ENCODE measurements around the gene PLCD1.
A peak's percentile ranks its signal among the peaks of the same experiment; 100 is the strongest.

DNA sequence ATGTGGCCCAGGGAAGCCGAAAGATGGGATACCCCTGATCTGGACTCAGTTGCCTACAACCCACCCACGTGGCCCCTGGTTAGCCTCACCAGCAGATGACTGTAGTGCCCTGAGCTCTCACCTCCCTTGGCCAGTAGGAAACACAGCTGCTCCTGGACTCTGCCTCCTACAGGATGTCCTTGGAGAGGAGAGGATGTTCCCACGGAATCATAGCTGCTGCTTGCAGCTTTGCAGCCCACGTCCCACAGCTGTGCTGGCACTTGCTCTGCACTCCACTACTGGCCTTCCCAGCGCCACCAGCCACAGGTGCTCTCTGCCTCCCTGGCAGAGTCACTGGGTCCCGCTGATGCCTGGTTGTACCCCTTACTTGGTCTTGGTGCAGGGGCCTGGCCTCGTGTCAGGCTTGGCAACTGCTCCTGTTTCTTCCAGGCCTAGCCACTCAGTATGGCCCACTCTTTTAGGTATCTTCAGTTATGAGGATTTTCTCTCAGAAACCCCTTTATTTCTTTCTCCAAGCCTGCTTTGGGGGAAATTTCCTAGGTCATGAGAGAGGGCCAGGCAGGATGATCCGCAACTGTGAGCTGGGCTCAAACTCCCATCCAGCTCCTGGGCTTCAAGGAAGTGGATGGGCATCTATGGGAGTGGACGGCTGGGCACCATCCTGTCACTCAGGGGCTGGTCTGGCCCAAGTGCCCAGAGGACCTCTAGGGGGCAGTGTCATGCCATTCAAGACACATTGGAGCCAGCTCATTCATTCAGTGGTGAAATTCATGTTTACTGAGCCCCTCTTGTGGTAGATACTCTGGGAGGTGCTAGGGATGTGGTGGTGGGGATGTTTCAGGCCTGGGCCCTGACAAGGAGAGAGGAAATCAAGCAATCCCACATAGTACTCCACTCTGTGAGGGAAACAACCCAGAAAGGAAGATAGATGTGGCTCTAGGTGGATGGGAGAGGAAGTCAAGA lies 55.0 kb downstream of the PLCD1 start:
- TF ChIP-seq, protein P1, sequence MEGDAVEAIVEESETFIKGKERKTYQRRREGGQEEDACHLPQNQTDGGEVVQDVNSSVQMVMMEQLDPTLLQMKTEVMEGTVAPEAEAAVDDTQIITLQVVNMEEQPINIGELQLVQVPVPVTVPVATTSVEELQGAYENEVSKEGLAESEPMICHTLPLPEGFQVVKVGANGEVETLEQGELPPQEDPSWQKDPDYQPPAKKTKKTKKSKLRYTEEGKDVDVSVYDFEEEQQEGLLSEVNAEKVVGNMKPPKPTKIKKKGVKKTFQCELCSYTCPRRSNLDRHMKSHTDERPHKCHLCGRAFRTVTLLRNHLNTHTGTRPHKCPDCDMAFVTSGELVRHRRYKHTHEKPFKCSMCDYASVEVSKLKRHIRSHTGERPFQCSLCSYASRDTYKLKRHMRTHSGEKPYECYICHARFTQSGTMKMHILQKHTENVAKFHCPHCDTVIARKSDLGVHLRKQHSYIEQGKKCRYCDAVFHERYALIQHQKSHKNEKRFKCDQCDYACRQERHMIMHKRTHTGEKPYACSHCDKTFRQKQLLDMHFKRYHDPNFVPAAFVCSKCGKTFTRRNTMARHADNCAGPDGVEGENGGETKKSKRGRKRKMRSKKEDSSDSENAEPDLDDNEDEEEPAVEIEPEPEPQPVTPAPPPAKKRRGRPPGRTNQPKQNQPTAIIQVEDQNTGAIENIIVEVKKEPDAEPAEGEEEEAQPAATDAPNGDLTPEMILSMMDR (IDR thresholded peaks at IDR 0.05; ENCODE audit: low read length) = peak; percentile 91
- no peak for TF ChIP-seq EZH2 (optimal IDR thresholded peaks at IDR 0.05; ENCODE audit: low read depth, low read length)

All from MM.1S (cell line).